Stimulated activated CD8-positive, alpha-beta memory T cell treated with anti-CD3 and anti-CD28 coated beads, Interleukin-4, amount 100 ng/mL, for 1 hour (primary cell): ENCODE measurements around the gene TBCE.
A peak's percentile ranks its signal among the peaks of the same experiment; 100 is the strongest.

ENCODE experiments used
- DNase-seq, 2 donors: peaks; one replicate each; pipeline ENCODE4 v3.0.0-alpha.2; 2020; ENCODE audit warnings: low read depth in 2 of 2, low spot score in 1 of 2

The TBCE gene

DNA sequence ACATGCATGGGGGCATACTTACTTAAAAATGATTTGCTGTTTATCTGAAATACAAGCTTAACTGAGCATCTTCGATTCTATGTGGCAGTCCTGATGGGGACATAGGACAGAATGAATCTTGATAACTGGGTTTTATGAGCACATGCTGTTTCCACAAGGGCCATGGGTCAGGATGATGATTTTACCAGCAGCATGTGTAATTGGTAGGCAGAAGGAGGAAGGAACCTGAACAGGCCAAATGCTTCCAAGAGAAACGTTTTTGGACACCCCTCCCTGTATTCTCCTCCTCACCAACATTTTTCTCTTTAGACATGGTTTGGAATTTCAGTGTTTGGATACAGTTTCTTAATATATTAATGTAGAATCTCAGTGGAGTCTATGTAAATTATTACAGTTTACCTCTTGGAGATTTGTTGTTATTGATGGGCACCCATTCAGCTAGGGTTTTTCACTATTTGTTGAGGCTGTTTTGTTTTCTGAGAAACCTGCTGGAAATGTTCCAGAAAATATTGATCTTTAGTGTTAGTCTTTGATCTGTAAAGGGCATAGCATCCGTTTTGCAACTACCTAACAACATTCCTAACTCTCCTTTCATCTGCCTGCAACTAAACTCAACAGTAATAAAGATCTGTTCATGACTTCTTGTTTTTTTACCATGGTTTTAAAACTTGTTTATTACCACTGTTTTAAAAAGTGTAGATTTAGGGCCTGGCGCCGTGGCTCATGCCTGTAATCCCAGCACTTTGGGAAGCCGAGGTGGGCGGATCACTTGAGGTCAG, 42.0 kb downstream of the TBCE start:
- DNase-seq, result no peak

DNA sequence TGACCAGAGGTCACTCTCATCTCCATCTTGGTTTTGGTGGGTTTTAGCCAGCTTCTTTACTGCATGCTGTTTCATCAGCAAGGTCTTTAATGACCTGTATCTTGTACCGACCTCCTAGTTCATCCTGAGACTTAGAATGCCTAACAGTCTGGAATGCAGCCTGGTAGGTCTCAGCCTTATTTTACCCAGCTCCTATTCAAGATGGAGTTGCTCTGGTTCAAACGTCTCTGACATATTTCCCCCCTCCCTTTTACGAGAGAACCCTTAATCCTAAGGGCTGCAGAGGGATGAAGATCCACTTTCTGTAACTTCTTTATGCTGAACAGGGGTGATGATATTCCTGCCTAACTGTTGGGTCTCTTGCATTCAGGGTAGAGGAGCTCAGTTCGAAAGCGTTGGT, 43.2 kb downstream of the TBCE start:
- DNase-seq, result no peak

GRCh38 chr1:235411489-235412486, 44.6 kb downstream of the TBCE start:
- no peak for DNase-seq

DNA sequence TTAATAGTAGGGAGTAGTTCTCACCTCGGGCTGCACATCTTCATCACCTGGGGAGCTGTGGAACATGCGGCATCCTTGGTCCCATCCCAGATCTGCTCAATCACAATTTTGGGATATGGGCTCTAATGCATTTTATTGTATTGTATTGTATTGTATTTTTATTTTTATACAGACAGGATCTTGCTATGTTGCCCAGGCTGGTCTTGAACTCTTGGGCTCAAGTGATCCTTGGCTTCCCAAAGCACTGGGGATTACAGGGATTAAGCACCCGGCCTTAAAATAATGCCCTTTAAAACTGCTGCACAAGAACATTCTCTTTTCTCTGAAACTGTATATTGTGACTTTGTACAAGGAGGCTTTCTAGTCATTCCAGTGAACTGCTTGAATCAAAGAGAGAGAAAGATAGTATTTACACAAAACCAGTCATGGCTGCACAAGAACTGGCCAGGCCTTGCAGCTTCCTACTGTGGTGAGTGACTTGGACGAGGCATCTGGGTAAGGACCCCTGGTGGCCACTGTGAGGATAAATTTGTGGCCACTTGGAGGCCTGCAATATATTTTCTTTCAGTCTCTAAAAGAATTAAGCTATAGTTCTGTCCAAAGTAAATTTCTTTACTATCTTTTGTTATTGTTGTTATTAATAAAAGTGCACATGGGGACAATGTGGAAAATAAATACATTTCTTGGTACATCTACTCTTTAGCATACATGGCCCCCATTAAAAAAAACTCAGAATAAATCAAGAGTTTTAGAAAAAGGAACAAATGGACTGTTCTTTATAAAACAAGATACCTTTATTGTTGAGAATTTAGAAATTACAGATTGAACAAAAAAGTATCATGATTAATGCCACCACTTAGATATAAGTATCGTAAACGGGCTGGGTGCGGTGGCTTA, 48.0 kb downstream of the TBCE start:
- DNase-seq, result peak; percentile 16 to 44

DNA sequence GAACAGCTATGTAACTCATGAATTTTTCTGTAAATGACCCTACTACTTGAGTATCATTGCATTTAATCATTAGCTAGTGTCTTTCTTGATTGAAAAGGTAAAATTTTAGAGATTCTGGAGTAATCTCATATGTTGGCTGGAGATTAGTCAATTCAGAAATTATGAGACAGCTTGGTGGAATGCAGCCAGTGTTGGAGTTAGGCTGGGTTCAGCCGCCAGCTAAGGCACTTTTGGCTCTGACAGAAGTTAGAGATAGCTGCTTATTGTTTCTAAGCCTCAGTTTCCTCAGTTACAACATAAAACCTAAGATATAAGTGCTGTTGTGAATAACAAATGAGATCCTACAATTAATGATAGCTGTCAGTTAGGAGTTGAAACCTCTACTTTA, 49.4 kb downstream of the TBCE start:
- no peak for DNase-seq

- peak in 1 of 2 donors; percentile 39 for DNase-seq
Measured at GRCh38 chr1:235417086-235417697, 50.0 kb downstream of the TBCE start.

- DNase-seq, result no peak
Measured at GRCh38 chr1:235421751-235422150, 54.5 kb downstream of the TBCE start.

- DNase-seq, result peak in 1 of 2 donors; percentile 5
Measured at GRCh38 chr1:235423214-235423652, 56.0 kb downstream of the TBCE start.

DNA sequence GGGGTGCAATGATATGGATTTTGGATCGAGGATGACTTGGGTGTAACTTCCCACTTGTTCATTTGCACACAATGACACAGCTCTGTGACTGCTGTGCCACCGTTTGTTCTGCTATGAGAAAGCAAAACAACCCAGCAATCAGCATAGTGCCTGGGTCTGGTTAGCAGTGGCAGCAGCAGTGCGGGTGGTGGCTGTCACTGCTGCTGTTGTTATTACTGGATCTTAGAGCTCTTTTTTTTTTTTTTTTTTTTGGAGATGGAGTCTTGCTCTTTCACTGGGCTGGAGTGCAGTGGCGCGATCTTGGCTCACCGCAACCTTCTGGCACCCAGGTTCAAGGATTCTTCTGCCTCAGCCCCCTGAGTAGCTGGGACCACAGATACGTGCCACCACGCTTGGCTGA, 56.9 kb downstream of the TBCE start:
- DNase-seq, result no peak

DNA sequence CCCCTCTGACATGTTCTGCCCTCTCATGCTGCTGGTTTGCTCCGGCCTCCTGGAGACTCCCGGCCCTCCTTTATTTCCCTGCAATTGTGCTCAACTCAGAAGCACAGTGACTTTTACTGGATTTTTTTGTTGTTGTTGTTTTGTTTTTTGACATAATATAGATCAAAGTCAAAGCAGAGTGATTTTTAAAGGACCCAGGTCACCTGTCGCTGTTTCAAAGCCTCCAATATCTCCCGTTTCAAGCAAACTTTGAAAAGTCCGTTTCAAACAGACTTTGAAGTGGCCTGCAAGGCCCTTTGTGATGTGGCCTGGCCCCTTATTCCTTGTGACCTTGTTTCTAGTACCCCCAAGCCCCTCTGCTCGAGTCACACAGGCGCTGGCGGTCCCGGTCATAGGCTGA, 58.1 kb downstream of the TBCE start:
- no peak for DNase-seq

GRCh38 chr1:235426143-235426542, 58.9 kb downstream of the TBCE start:
- DNase-seq, result no peak

- no peak for DNase-seq
Measured at GRCh38 chr1:235426680-235427079, 59.5 kb downstream of the TBCE start.

- no peak for DNase-seq
Measured at GRCh38 chr1:235427447-235427846, 60.2 kb downstream of the TBCE start.

DNA sequence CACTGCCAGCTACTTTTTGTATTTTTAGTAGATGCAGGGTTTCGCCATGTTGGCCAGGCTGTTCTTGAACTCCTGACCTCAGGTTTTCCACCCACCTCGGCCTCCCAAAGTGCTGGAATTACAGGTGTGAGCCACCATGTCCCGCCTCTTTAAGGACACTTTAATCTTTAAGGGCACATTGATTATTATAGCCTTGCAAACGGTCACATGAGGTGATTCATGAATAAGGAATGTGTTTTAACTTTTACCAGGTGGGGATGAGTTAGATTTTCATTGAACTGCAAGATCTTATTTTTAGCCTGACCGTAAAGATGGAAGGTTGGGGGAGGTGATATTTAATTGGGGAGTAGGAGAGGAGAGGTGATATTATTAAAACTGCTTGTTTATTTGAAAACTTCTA, 61.9 kb downstream of the TBCE start:
- DNase-seq, result no peak

- DNase-seq, result no peak
Measured at GRCh38 chr1:235430991-235431390, 63.8 kb downstream of the TBCE start.

DNA sequence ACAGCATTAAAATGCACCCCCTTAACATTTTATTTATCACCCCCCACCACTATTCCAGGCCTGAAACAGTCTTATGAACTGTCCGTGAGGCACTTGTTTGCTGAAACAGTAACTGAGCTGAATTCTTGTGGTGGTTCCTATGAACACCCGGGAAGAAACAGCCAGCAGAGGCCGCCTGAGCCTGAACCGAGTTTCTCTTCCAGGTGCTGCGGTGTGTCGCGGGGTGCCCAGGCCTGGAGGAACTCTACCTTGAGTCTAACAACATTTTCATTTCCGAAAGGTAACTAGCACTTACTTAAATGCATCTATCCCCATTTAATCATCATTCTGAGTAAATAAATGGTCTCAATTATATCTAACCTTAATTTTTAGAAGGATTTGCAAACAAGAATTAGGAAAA, 66.8 kb downstream of the TBCE start:
- no peak for DNase-seq

GRCh38 chr1:235441159-235441685, 74.0 kb downstream of the TBCE start:
- DNase-seq, result no peak

GRCh38 chr1:235442788-235443429, 75.7 kb downstream of the TBCE start:
- DNase-seq, result no peak

DNA sequence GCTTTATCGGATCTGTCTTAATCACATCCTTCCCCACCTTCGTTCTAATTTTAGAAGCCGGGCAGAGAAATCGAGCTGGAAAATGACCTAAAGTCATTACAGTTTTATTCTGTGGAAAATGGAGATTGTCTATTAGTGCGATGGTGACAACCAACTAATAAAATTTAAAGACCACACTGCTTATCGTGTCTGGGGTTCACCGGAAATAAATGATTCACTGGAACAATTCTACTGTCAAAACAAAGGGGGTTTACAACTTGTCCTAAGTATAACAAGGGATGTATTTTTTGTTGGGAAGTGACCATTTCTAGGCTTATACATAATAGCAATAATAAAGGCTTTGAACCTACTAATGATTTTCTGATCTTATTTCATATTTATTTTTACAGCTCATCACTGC, 81.4 kb downstream of the TBCE start:
- no peak for DNase-seq

DNA sequence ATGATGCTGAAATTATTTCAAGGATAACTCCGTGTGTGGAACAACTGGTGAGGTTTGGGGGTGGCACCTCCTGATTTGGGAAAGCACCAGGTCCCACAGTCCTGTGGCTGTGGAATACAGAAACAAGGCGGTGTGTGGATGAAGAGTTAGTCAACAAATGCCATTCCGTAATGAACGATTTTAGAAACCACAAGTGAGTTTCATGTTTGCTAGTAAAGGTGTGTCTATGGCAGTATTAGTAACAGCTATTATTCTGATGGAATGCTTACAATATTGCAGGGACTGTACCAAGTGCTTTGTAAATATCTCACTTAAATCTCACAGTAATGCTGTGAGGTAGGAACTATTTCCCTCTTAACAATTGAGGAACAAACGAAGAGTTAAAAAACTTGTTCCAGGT, 83.2 kb downstream of the TBCE start:
- no peak for DNase-seq
